HG03432 (cell line): ENCODE measurements around the gene ARHGAP19.
"Not testable (repeated sequence)": the region's sequence is repeated elsewhere in the genome, so short reads cannot be mapped to it uniquely, and the experiment has no call there.

Experiments
- ATAC-seq: cut with Tn5 transposase; IDR thresholded peaks from one replicate; pipeline ENCODE4 v1.9.1; 2021; ENCODE audit warnings: mild to moderate bottlenecking, moderate library complexity; ENCODE audit not compliant: unreplicated experiment

Gene ARHGAP19

DNA sequence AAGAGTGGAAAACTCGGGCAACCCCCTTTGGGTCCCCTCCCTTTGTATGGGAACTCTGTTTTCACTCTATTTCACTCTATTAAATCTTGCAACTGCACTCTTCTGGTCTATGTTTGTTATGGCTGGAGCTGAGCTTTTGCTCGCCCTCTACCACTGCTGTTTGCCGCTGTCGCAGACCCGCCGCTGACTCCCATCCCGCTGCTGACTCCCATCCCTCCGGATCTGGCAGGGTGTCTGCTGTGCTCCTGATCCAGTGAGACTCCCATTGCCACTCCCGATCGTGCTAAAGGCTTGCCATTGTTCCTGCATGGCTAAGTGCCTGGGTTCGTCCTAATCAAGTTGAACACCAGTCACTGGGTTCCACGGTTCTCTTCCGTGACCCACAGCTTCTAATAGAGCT lies 2.4 kb downstream of the ARHGAP19 start:
- not testable (repeated sequence) for ATAC-seq

DNA sequence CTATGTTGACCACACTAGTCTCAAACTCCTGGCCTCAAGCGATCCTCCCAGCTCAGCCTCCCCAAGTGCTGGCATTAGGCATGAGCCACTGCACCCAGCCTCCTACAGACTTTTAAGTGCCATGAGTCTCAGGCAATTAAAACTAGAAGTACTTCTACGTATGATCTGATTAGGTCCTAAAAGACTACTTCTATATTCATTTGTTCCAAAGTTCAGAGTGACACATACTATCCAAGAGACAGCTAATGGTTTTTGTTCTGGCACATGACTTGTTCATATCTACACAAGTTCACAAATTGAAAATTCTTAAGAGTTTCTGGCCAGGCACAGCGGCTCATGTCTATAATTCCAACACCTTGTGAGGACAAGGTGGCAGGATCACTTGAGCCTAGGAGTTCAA lies 11.7 kb downstream of the ARHGAP19 start:
- ATAC-seq: no peak

DNA sequence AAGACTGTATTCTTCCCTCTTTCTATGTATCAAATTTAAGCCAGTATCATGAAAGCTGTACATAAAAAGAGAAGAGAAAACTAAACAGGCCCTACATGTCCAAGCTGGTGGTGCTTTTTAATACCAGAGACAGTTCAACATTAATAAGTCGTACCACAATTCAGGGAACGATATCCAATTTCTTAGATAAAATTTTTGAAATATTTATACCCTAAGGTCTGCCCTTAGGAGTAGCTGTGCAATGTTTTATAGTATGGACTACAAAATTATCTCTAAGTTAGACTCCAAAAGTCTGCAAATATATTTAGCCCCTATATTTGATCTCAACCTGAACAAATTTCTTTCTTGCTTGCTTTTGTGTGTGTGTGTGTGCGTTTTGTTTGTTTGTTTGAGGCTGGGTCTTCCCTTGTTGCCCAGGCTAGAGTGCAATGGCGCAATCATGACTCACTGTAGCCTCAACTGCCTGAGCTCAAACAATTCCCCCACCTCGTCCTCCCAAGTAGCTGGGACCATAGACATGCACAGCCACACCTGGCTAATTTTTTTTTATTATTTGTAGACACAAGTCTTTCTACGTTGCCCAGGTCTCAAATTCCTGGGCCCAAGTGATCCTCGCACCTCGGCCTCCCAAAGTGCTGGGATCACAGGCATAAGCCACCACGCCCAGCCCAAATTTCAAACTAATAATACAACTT lies 13.2 kb downstream of the ARHGAP19 start:
- ATAC-seq: no peak

DNA sequence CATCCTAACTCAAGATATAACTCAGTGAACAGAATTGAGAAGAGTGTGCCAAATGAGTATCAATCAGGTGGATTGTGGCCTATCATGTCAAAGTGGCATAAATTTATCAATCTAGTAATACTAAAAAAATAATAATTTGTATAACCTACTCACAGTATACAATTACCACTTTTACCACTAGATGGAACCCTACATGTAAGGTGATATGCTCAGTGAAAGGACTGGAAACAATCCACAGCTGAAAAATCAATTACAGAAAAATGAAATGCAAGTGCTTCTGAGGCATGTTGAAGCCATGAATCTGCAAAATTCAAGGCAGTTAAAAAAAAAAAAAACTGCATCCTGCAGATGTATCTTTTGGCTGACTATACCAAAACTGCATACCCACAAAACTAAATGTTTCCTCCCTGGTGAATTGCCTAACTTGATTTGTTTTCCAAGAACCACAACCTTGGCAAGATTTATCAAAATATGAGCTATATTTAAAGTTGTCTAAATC lies 13.9 kb downstream of the ARHGAP19 start:
- ATAC-seq: no peak

DNA sequence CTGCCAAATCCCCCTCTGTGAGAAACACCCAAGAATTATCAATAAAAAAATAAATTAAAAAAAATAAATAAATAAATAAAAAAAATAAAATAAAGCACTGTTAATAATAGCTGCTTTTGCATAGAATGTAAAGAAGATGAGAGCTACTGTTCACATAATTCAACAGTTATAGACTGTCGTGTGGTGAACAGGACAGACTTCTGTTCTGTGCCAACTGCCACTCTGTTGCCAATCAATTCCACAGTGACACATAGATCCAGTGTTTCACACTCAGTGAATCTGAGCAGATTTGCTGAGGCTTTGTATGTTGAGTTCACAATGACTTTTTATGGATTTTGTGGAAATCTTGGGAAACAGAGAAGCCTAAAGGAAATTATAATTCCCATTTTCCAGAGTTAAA lies 14.9 kb downstream of the ARHGAP19 start:
- ATAC-seq: no peak

DNA sequence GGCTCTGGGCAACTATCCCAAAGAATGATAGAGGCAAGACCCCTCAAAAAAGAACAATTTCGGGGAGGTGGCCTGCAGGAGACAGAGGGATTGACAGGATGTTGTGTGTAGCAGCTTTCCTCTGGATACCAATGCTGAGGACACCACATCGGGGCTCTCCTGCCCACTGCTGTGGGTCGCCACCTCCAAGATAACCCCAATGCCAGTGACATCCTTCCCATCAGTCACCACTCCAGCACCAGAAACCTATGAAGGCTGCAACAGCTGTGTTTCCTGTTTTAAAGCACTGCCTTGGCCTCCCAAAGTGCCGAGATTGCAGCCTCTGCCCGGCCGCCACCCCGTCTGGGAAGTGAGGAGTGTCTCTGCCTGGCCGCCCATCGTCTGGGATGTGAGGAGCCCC lies 17.6 kb downstream of the ARHGAP19 start:
- no peak for ATAC-seq

DNA sequence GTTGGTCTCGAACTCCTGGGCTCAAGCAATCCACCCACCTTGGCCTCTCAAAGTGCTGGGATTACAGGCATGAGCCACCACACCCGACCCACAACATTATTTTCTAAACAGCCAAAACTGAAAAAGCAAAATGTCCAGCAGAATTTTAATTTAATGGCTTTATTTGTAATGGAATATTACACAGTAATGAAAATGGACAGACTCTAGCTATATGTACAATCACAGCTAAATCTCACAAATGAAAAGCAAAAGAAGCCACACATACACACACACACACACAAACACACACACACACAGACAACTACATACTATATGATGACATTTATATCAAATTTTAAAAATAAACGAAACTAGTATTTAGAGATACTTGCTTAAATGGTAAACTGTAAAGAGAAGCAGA lies 18.7 kb downstream of the ARHGAP19 start:
- no peak for ATAC-seq

DNA sequence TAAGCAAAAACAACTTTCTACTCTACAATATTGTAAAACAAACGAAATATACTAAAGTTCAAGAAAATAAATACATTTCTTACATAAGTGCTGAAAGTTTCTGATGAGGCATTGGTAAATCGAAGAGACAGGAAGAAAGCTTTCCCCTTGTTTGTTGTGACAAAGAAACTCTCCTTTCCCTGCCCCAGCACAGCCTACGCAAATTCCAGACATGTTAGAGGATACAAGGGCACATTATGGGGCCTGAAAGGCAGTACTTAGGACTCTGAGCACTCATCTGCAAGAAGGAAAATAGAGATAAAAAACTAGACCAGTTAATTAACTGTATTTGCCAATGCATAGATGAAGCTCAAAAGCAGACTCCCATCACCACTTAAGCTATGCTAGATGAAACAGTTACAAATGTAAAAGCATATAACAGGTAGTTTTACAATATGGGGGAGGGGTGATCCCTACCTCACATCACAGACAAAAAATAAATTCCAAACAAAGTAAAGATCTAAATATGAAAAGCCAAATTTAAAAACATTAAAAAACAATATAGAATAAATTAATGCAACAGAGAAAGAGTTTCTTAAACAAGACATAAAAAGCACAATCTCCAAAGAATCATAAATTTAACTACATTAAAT lies 21.8 kb downstream of the ARHGAP19 start:
- no peak for ATAC-seq

DNA sequence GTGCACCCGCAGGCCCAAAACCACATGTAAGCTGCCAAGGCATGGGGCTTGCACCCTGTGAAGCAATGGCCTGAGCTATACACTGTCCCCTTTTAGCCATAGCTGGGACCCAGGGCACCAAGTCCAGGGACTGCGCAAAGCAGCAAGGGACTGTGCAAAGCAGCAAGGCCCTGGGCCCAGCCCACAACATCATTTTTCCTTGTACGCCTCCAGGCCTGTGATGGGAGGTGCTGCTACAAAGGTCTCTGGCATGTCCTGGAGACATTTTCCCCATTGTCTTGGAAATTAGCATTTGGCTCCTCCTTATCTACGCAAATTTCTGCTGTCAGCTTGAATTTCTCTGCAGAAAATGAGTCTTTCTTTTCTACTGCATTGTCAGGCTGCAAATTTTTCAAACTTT lies 24.8 kb downstream of the ARHGAP19 start:
- no peak for ATAC-seq

DNA sequence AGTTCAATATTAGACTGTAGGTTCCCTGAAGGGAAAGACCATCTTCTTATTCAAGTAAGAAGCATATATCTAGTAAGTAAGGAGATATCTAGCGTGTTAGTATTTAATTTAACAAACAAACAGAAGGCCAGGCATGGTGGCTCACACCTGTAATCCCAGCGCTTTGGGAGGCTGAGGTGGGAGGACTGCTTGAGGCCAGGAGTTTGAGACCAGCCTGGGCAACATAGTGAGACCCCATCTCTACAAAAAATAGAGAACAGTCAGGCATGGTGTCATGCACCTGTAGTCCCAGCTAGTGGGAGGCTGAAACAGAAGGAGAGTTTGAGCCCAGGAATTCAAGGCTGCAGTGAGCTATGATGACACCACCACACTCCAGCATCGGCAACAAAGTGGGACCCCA lies 27.3 kb downstream of the ARHGAP19 start:
- ATAC-seq: not testable (repeated sequence)

DNA sequence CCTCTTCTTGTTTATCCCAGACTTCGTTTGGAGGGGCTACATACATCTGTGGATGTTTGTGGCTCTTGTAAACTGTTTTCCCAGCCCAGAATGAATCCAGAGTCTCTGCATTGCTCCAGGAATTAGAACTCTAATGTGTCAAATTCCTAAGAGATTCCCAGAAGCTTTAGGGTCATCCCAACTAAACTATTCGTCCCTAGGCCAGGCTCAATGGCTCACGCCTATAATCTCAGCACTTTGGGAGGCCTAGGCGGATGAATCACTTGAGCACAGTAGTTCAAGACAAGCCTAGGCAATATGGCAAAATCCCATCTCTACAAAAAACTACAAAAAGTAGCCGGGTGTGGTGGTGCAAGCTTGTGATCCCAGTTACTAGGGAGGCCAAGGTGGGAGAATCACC lies 28.5 kb downstream of the ARHGAP19 start:
- ATAC-seq: no peak

DNA sequence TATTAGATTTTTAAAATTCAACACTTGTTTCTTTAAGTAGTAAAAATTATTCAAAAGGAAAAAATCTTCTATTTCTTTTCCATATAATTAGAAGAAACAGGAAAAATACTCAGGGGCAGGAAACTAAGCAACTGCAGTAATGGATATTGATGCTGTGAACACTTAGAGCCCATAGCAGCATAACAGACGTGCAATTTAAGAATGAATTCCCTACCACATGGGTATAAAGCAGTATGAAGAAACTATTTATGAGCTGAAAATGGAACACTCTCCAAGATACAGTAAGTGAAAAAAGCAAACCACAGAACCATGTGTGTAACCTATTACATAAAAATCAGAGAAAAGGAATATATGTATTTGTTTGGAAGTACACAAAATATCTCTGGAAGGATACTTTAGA lies 30.8 kb downstream of the ARHGAP19 start:
- ATAC-seq: no peak

DNA sequence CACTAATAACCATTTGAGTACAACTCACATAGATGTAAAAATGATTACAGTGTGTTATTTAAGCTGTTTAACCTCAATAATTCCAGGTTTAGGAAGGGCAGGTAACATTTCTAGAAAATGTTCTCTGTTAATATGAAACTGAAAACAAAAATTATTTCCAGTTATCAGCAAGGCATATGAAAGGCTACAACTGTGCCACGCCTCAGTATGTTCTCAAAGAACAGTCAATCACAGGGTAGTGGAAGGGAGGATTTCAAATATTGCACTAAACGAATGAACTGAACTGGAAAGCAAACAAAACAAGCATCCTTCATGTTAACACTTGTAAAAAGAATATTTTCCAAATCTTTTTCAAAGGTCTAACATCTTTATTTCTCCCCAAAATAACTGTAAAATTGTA lies 31.3 kb downstream of the ARHGAP19 start:
- ATAC-seq: no peak

DNA sequence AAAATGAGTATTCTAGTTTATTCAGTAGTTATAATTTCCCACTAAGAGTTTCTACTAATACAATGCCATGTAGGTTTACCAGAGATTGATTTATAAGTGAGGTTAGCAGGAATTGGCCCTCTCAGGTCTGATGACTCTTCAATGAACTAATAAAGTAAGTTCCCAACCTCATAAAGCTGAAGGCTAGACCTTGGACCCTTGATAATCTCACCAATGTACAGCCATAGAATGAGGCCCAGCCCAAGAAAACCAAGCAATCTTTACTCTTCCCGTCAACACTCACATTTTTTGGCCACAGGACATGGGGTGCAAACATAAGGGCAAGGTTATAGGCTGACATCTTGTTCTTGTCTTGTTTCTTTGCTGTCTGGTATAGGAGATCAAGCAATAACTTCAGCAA lies 33.3 kb downstream of the ARHGAP19 start:
- ATAC-seq: no peak

DNA sequence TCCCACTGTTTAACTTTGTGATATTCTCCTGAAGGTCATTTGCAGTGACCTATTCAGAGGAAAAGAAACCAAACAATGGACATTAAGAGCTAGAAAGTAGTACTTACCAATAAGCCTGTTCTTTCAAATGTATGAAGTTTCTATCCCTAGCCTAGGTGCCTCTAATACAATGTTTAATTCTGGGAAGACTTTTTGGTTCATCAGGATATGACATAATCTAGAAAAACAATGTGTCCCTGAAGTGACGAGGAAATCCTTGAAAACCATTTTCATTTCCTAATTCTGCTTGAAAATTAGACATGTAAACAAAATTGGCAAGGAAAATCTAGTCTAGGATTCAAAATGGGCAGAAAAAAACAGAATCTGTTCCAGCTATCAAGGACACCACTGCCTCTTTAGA lies 36.1 kb downstream of the ARHGAP19 start:
- ATAC-seq: no peak

DNA sequence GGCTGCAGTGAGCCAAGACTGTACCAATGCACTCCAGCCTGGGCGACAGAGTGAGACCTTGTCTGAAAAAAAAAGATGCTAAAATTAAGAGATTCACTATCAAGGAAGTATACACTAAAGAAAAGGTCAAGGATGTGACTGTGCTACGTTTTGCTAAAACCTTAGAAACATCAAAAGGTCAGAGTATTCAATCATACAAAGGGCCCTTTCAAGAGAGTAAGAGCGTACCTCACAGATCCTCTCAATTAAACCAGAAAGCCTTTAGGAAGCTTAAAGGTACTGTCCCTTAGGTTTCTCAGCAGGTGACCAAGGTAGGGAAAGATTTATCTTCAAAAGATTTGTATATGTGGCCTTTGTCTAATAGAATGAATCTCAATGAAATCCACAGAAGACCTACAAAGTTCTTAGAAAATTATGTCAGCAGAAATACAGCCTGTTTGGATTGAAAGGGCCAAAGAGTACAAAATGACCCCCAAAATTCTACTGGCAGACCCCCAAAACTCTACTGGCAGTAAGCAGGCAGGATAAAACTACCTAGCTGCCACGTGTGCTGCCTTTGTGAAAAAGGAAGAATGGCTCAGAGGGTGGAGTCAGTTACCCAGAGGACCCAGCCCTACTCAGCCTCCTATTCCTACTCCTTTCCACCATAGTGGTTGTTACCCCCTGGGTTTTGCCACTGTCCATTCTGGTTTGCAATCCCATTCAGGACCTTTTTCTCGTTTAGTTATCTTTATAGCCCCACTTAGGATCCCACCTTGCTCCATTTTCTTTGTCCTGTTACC lies 36.7 kb downstream of the ARHGAP19 start:
- ATAC-seq: no peak

DNA sequence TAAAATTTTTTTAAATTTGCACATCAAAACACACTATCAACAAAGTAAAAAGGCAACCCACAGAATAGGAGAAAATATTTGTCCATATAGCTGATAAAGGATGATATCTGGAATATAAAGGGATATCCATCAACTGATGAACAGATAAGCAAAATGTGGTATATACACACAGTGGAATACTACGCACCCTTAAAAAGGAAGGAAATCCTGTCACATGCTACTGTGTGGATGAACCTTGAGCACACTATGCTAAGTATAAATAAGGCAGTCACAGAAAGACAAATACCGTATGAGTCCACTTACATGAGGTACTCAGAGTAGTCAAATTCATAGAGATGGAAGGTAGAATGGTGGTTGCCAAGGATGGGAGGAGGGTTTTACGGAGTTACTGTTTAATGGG lies 37.7 kb downstream of the ARHGAP19 start:
- no peak for ATAC-seq

DNA sequence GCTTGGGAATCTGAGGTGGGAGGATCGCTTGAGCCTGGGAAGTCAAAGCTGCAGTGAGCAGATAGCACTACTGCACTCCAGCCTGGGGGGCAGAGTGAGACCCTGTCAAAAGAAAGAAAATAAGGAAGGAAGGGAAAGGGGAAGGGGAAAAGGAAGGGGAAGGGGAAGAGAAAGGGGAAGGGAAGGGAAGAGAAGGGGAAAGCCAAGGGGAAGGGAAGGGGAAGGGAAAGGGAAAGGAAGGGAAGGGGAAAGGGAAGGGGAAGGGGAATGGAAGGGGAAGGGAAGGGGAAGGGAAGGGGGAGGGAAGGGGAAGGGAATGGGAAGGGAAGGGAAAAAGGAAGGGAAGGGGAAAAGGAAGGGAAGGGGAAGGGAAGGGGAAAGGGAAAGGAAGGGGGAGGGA lies 41.5 kb downstream of the ARHGAP19 start:
- ATAC-seq: no peak

DNA sequence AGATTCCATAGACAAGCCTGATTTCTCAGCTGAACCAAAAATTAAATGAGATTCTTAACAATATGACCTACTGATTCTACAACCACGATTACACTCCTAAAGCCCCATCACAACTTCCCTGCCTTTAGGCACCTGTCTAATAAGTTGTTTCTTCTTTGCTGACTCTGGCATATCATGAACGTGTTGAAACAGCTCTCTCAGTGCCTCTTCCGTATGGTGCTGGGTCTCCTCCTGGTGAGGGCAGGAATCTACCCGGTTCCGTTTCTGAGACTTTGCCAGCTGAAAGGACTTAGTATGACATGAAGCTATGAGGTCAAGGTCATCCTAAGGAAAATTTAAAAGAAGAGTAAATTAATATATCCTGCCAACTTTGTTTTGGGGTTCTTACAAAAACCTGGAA lies 48.6 kb downstream of the ARHGAP19 start:
- ATAC-seq: no peak

DNA sequence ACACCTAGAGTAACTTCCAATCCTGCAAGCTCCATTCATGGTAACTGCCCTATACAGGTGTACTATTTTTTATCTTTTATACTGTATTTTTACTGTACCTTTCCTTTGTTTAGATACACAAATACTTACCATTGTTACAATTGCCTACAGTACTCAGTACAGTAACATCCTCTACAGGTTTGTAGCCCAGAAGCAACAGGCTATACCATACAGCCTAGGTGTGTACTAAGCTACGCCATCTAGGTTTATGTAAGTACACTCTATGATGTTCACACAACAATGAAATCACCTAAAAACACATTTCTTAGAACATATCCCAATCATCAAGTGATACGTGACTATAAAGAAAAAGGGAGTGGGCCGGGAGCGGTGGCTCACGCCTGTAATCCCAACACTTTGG lies 53.6 kb downstream of the ARHGAP19 start:
- no peak for ATAC-seq

DNA sequence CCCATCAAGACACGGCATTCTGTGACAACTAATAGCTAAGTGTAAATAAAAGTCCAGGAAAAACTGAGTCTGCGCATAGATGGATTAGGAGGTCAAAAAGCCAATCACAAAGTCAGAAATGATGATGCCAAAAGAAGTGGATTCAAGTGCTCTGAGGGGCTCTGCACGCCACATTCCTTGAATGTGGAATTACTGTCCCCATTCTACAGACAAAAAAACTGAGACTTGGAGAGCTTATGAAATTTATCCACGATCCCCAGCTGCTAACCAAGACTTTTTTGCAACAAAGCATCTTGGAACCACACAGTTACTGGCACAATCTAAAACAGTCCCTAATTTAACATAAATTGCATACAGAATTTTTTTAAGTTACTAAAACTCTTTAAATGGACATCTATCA lies 57.1 kb downstream of the ARHGAP19 start:
- ATAC-seq: no peak

DNA sequence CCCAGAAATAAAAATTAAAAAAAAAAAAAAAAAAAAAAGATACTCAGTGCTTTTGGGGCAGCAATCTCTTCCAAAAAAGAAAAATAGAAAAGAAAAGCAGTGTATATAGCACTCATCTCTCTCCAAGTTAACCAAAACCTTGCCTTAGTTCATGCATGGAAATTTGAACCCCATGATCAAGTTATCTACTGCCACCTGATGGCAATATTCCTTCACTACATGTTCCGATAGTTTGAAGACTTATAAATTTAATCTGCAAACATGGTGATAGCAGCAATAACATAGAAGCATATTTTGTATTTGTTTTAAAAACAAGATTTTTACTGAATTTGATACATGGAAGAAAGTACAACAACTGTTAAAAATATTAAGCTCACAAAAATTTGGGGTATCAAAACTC lies 58.0 kb downstream of the ARHGAP19 start:
- ATAC-seq: no peak
